Liver (tissue), 9 donors: ENCODE results near the gene FRMD5. TPM values are rescaled to one million over a fixed set of nuclear protein-coding genes. Genes with fewer than 3 reads are reported as not detected.

ENCODE experiments used
- DNase-seq: peaks from one replicate; pipeline ENCODE4 v3.0.0-alpha.2; 2017; ENCODE audit warnings: low spot score
- H3K27ac ChIP-seq, 2 donors: one replicate each; pipeline ENCODE4 v1.7.0; 2013; ENCODE audit warnings: inconsistent platforms in 2 of 2, low read length in 2 of 2, control low read depth in 1 of 2, low read depth in 1 of 2, mild to moderate bottlenecking in 1 of 2
- H3K27me3 ChIP-seq, 4 donors: one replicate each; pipeline versions ENCODE4 v1.6.1 to v1.7.0; 2013; ENCODE audit warnings: low read length in 3 of 4, inconsistent platforms in 1 of 4, mild to moderate bottlenecking in 1 of 4, moderate library complexity in 1 of 4; ENCODE audit not compliant: control insufficient read depth in 4 of 4, insufficient read depth in 4 of 4
- H3K36me3 ChIP-seq, 4 donors: one replicate each; pipeline versions ENCODE4 v1.6.1 to v1.7.0; 2013; ENCODE audit warnings: low read length in 3 of 4, mild to moderate bottlenecking in 3 of 4, low read depth in 1 of 4, moderate library complexity in 1 of 4; ENCODE audit not compliant: control insufficient read depth in 4 of 4, insufficient read depth in 3 of 4
- H3K4me1 ChIP-seq, 4 donors: one replicate each; pipeline versions ENCODE4 v1.6.1 to v1.7.0; 2013; ENCODE audit warnings: low read length in 3 of 4, mild to moderate bottlenecking in 3 of 4, moderate library complexity in 1 of 4; ENCODE audit not compliant: control insufficient read depth in 4 of 4, insufficient read depth in 4 of 4
- H3K4me3 ChIP-seq, 3 donors: one replicate each; pipeline versions ENCODE4 v1.6.1 to v1.7.0; 2013; ENCODE audit warnings: low read length in 3 of 3, control low read depth in 1 of 3, low read depth in 1 of 3, mild to moderate bottlenecking in 1 of 3
- H3K9ac ChIP-seq, 2 donors: one replicate each; pipeline ENCODE4 v1.7.0; 2013; ENCODE audit warnings: low read length in 2 of 2, mild to moderate bottlenecking in 2 of 2, moderate library complexity in 2 of 2, control low read depth in 1 of 2, low read depth in 1 of 2
- H3K9me3 ChIP-seq, 4 donors: one replicate each; pipeline versions ENCODE4 v1.6.1 to v1.7.0; 2013; ENCODE audit warnings: low read length in 3 of 4; ENCODE audit not compliant: control insufficient read depth in 4 of 4
- CTCF ChIP-seq: fragments of 150-350 bp; IDR thresholded peaks from 2 replicates; pipeline ENCODE4 v1.5.1; 2017; ENCODE audit warnings: improper control_type of control experiment, low read depth, low read length; ENCODE audit not compliant: missing input control
- FOXA1 ChIP-seq: IDR thresholded peaks from 2 replicates; pipeline ENCODE4 v1.6.1; 2016; ENCODE audit warnings: antibody characterized with exemption
- FOXA2 ChIP-seq: IDR thresholded peaks from 2 replicates; pipeline ENCODE4 v1.6.1; 2016; ENCODE audit warnings: antibody characterized with exemption
- GABPA ChIP-seq, 2 donors: IDR thresholded peaks in 1 of 2; conservative IDR thresholded peaks in 1 of 2; 2 replicates each; pipeline ENCODE4 v1.6.1; 2016; ENCODE audit warnings: antibody characterized with exemption in 2 of 2, mild to moderate bottlenecking in 1 of 2, moderate library complexity in 1 of 2
- HNF4A ChIP-seq, 2 donors: conservative IDR thresholded peaks; 2 replicates each; pipeline ENCODE4 v1.6.1; 2016; ENCODE audit warnings: antibody characterized with exemption in 2 of 2, mild to moderate bottlenecking in 2 of 2
- HNF4G ChIP-seq: IDR thresholded peaks from 2 replicates; pipeline ENCODE4 v1.6.1; 2016; ENCODE audit warnings: antibody characterized with exemption
- JUND ChIP-seq, 2 donors: IDR thresholded peaks; 2 replicates each; pipeline ENCODE4 v1.6.1; 2016; ENCODE audit warnings: antibody characterized with exemption in 2 of 2
- MAX ChIP-seq: IDR thresholded peaks from 2 replicates; pipeline ENCODE4 v1.6.1; 2016; ENCODE audit warnings: antibody characterized with exemption
- NR2F2 ChIP-seq: IDR thresholded peaks from 2 replicates; pipeline ENCODE4 v1.6.1; 2016; ENCODE audit warnings: antibody characterized with exemption
- RAD21 ChIP-seq, 2 donors: IDR thresholded peaks; 2 replicates each; pipeline ENCODE4 v1.6.1; 2016; ENCODE audit warnings: antibody characterized with exemption in 2 of 2, mild to moderate bottlenecking in 2 of 2
- SP1 ChIP-seq: IDR thresholded peaks from 2 replicates; pipeline ENCODE4 v1.6.1; 2018; ENCODE audit warnings: antibody characterized with exemption, mild to moderate bottlenecking
- TAF1 ChIP-seq: conservative IDR thresholded peaks from 2 replicates; pipeline ENCODE4 v1.6.1; 2016; ENCODE audit warnings: antibody characterized with exemption, mild to moderate bottlenecking
- YY1 ChIP-seq: IDR thresholded peaks from 2 replicates; pipeline ENCODE4 v1.6.1; 2016; ENCODE audit warnings: antibody characterized with exemption, mild to moderate bottlenecking
- WGBS: extraction: QIAGEN DNeasy Blood & Tissue Kit; methylation state at CpG from one replicate; pipeline ENCODE4 v1.1.7; 2013; 5-methylcytosine and 5-hydroxymethylcytosine counted together
- polyA plus RNA-seq, 2 donors: library from polyadenylated mRNA; stranded (reverse) in 1 of 2; unstranded in 1 of 2; fragments of 200-250 nt in 1 of 2; fragments of >200 nt in 1 of 2; fragmentation: Nextera tagmentation in 1 of 2; extraction: Ambion mirVana in 1 of 2; gene quantifications; one replicate each; pipeline versions ENCODE4 v1.2.1 to v1.2.3, GENCODE V29; 2013 to 2015
- total RNA-seq, 2 donors: library from RNA; depleted of rRNA; stranded (reverse); fragments of >200 nt; gene quantifications; one replicate each; pipeline ENCODE4 v1.2.3, GENCODE V29; 2014
- TF ChIP-seq, protein P1 (sequence below): IDR thresholded peaks from 2 replicates; pipeline ENCODE4 v1.6.1; 2016; ENCODE audit warnings: antibody characterized with exemption
- donor health status: healthy.
- donor health status: healthy.
- donor health status: healthy.
- donor health status: healthy.
- donor health status: healthy.

FRMD5 gene
- total and polyA plus RNA-seq, 4 donors: 0.01 to 0.25 TPM; not detected in 2

DNA sequence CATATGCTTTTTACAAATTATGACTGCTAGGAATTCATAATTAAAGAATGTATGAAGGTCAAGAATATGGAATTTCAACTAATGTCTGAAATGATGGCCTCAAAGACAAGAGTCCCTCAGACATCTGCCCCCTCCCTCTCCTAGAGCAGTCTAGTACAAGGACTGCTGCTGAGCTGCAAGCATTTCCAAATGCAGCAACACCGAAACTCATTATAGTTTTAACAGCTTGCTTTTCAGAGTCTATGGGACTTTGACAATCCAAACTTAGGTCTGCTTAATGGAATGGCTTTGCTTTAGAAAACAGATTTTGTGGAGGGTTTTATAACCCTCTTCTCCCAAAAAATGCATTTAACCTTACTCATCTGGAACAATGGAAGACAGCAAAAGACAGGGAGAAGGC, 252.9 kb downstream of the FRMD5 start:
- Histone ChIP-seq H3K9ac (no peak overlapping the region), H3K4me1 (no peaks in the 10 kb centered on the region), H3K27me3 (peaks cover 0 to 2% (median 0%) of the 10 kb centered on the region in 4 donors), H3K9me3 (no peaks in the 10 kb centered on the region), H3K27ac (no peak overlapping the region), H3K36me3 (no peaks in the 10 kb centered on the region), H3K4me3 (no peak overlapping the region)
- DNase-seq: no peak
- TF ChIP-seq SP1: no peak
- WGBS: 84% methylated on average over 1 of the region's 1 CpG

DNA sequence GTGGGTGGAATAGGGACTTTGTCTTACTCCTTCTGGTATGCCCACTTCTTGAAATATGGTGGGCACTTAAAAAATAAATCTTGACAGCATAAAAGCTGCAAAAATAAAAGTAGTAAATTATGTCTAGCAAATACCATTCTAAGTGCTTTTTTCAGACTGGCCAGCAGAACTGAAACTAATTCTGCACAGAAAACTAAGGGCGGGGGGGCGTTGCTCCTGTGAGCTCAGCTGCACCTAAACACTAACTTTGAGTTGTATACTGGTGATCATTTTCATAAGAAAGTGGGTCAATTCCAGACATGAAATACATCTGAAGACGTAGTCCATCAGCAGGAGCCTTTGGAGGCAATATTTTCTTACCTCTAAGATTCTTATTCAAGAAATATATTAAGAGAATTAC, 253.5 kb downstream of the FRMD5 start:
- Histone ChIP-seq H3K9me3 (no peaks in the 10 kb centered on the region), H3K4me1 (no peaks in the 10 kb centered on the region), H3K27ac (no peak overlapping the region), H3K36me3 (no peaks in the 10 kb centered on the region), H3K9ac (no peak overlapping the region), H3K4me3 (no peak overlapping the region), H3K27me3 (peaks cover 0 to 2% (median 0%) of the 10 kb centered on the region in 4 donors)
- DNase-seq: no peak
- TF ChIP-seq JUND (IDR thresholded peaks at IDR 0.05) (no peak), RAD21 (IDR thresholded peaks at IDR 0.05) (no peak), CTCF (no peak), HNF4A (conservative IDR thresholded peaks at IDR 0.05) (no peak), MAX (no peak), TAF1 (no peak)
- TF ChIP-seq, protein P1, sequence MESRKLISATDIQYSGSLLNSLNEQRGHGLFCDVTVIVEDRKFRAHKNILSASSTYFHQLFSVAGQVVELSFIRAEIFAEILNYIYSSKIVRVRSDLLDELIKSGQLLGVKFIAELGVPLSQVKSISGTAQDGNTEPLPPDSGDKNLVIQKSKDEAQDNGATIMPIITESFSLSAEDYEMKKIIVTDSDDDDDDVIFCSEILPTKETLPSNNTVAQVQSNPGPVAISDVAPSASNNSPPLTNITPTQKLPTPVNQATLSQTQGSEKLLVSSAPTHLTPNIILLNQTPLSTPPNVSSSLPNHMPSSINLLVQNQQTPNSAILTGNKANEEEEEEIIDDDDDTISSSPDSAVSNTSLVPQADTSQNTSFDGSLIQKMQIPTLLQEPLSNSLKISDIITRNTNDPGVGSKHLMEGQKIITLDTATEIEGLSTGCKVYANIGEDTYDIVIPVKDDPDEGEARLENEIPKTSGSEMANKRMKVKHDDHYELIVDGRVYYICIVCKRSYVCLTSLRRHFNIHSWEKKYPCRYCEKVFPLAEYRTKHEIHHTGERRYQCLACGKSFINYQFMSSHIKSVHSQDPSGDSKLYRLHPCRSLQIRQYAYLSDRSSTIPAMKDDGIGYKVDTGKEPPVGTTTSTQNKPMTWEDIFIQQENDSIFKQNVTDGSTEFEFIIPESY: no peak
- WGBS: 80% methylated on average over 3 of the region's 3 CpGs

DNA sequence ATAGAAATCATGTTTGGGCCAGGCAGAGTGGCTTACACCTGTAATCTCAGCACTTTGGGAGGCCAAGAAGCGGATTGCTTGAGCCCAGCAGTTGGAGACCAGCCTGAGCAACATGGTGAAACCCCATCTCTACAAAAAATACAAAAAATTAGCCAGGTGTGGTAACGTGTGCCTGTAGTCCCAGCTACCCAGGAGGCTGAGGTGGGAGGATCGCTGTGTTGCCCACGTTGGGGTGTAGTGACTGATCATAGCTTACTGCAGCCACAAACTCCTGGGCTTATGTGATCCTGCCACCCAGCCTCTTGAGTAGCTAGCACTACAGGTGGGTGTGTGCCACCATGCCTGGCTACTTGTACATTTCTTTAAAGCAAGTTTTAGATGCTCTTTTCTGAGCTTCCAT, 254.0 kb downstream of the FRMD5 start:
- no peak for DNase-seq
- Histone ChIP-seq H3K36me3 (no peaks in the 10 kb centered on the region), H3K4me3 (no peak overlapping the region), H3K9ac (no peak overlapping the region), H3K4me1 (no peaks in the 10 kb centered on the region), H3K27ac (no peak overlapping the region), H3K27me3 (peaks cover 0 to 2% (median 0%) of the 10 kb centered on the region in 4 donors), H3K9me3 (no peaks in the 10 kb centered on the region)
- TF ChIP-seq MAX: no peak
- WGBS: 71% methylated on average over 4 of the region's 4 CpGs

DNA sequence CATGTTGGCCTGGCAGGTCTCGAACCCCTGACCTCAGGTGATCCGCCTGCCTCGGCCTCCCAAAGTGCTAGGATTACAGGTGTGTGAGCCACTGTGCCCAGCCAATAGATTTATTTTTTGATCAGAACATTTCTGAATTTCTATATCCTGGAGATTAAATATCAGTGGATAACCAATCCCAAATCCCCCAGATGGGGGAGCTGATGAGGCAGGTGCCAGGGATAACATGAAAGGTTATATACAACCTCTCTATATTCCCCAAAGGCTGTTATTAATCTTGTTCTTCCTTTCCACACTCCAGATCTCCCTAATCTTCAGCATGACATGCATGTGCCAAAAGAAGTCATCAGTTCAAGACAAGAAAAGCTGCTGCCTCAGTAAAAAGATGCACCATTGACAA, 256.0 kb downstream of the FRMD5 start:
- no peak for DNase-seq
- Histone ChIP-seq H3K4me1 (no peaks in the 10 kb centered on the region), H3K27me3 (peaks cover 0 to 2% (median 0%) of the 10 kb centered on the region in 4 donors), H3K4me3 (no peak overlapping the region), H3K9ac (no peak overlapping the region), H3K27ac (no peak overlapping the region), H3K36me3 (no peaks in the 10 kb centered on the region), H3K9me3 (no peaks in the 10 kb centered on the region)
- WGBS: 62% methylated on average over 3 of the region's 3 CpGs
- TF ChIP-seq, protein P1: no peak
- no peak for TF ChIP-seq HNF4G
- no peak for TF ChIP-seq NR2F2
- TF ChIP-seq YY1: no peak
- no peak for TF ChIP-seq MAX
- no peak for TF ChIP-seq FOXA2
- no peak for TF ChIP-seq HNF4A (conservative IDR thresholded peaks at IDR 0.05)
- no peak for TF ChIP-seq SP1
- TF ChIP-seq FOXA1: no peak
- no peak for TF ChIP-seq GABPA (IDR thresholded peaks at IDR 0.05 in 1 of 2, conservative IDR thresholded peaks at IDR 0.05 in 1 of 2)
- TF ChIP-seq JUND (IDR thresholded peaks at IDR 0.05): no peak
- TF ChIP-seq CTCF: no peak
- no peak for TF ChIP-seq RAD21 (IDR thresholded peaks at IDR 0.05)
